ENCODE measurements around the gene RCAN3.
A peak's percentile ranks its signal among the peaks of the same experiment; 100 is the strongest.

RCAN3 gene

GRCh38 chr1:24502709-24503058 is at the start of gene RCAN3:
Gene RCAN3, plus strand, starts transcription at chr1:24502836. Its CDS starts 11,537 bp downstream, at chr1:24514373.
- TF ChIP-seq, protein P1, sequence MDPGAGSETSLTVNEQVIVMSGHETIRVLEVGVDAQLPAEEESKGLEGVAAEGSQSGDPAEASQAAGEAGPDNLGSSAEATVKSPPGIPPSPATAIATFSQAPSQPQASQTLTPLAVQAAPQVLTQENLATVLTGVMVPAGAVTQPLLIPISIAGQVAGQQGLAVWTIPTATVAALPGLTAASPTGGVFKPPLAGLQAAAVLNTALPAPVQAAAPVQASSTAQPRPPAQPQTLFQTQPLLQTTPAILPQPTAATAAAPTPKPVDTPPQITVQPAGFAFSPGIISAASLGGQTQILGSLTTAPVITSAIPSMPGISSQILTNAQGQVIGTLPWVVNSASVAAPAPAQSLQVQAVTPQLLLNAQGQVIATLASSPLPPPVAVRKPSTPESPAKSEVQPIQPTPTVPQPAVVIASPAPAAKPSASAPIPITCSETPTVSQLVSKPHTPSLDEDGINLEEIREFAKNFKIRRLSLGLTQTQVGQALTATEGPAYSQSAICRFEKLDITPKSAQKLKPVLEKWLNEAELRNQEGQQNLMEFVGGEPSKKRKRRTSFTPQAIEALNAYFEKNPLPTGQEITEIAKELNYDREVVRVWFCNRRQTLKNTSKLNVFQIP (CRISPR knock-in tag; IDR thresholded peaks at IDR 0.05; ENCODE audit: borderline replicate concordance, low read depth): no peak
- no peak for TF ChIP-seq TSHZ2 (CRISPR knock-in tag; IDR thresholded peaks at IDR 0.05)
- TF ChIP-seq ZFP3 (CRISPR knock-in tag; IDR thresholded peaks at IDR 0.05): no peak
- no peak for TF ChIP-seq TOX (CRISPR knock-in tag; IDR thresholded peaks at IDR 0.05; ENCODE audit: borderline replicate concordance)
- no peak for TF ChIP-seq ARNTL (CRISPR knock-in tag; IDR thresholded peaks at IDR 0.05; ENCODE audit: borderline replicate concordance, low read depth)
- no peak for TF ChIP-seq BACH2 (CRISPR knock-in tag; IDR thresholded peaks at IDR 0.05; ENCODE audit: borderline replicate concordance)
- TF ChIP-seq OSR1 (CRISPR knock-in tag; IDR thresholded peaks at IDR 0.05): no peak
- TF ChIP-seq ZNF8 (CRISPR knock-in tag; IDR thresholded peaks at IDR 0.05): no peak
- no peak for TF ChIP-seq ZC3H10 (CRISPR knock-in tag; IDR thresholded peaks at IDR 0.05)
- no peak for TF ChIP-seq CREB5 (CRISPR knock-in tag; IDR thresholded peaks at IDR 0.05; ENCODE audit: low read depth)
- TF ChIP-seq GLIS3 (CRISPR knock-in tag; IDR thresholded peaks at IDR 0.05): no peak
- TF ChIP-seq CSDC2 (CRISPR knock-in tag; IDR thresholded peaks at IDR 0.05): no peak
- TF ChIP-seq TCF4 (CRISPR knock-in tag; IDR thresholded peaks at IDR 0.05; ENCODE audit: borderline replicate concordance): no peak
- no peak for TF ChIP-seq CSRNP3 (CRISPR knock-in tag; IDR thresholded peaks at IDR 0.05)
- no peak for TF ChIP-seq ZFP30 (CRISPR knock-in tag; IDR thresholded peaks at IDR 0.05)
- TF ChIP-seq ESRRG (CRISPR knock-in tag; IDR thresholded peaks at IDR 0.05): no peak
- TF ChIP-seq ZNF70 (CRISPR knock-in tag; IDR thresholded peaks at IDR 0.05): no peak
- no peak for TF ChIP-seq SNAI2 (CRISPR knock-in tag; IDR thresholded peaks at IDR 0.05)
- TF ChIP-seq ZNF565 (CRISPR knock-in tag; conservative IDR thresholded peaks at IDR 0.05; ENCODE audit: low read depth): no peak
- no peak for TF ChIP-seq PATZ1 (CRISPR knock-in tag; IDR thresholded peaks at IDR 0.05; ENCODE audit: borderline replicate concordance)
- peak; percentile 92 for ATAC-seq

DNA sequence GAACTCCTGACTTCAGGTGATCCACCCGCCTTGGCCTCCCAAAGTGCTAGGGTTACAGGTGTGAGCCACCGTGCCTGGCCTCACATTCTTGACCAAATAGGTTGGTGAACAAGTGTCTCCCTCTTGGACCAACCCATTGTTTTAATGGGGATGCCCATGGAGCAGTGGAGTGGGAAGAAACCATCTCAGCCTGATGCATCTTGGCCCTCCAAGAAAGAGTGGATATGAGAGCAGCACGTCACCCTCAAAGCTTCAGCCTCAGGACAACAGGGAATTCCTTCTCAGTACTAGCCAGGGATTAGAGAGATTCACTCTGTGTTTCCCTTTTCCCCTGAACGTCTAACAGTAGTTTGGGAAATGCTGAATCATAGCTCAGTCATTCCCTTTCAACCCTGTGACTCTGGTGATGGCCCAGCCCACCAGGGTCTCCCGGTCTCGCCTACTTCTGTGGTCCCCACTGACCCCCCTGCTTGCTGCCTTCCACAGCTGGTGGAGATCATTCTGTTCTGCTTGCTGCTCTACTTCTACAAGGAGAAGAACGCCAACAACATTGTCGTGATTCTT is 49.6 kb upstream of the RCAN3 start:
- ATAC-seq: no peak
- no peak for TF ChIP-seq ISL1 (CRISPR knock-in tag; IDR thresholded peaks at IDR 0.05)
- no peak for TF ChIP-seq PPARA (CRISPR knock-in tag; IDR thresholded peaks at IDR 0.05; ENCODE audit: borderline replicate concordance)
- TF ChIP-seq ESRRG (CRISPR knock-in tag; IDR thresholded peaks at IDR 0.05): no peak
- TF ChIP-seq SNAI2 (CRISPR knock-in tag; IDR thresholded peaks at IDR 0.05): no peak
- TF ChIP-seq, protein P1 (CRISPR knock-in tag; IDR thresholded peaks at IDR 0.05; ENCODE audit: borderline replicate concordance, low read depth): no peak
- TF ChIP-seq ARNTL (CRISPR knock-in tag; IDR thresholded peaks at IDR 0.05; ENCODE audit: borderline replicate concordance, low read depth): no peak
- TF ChIP-seq ZFP3 (CRISPR knock-in tag; IDR thresholded peaks at IDR 0.05): no peak
- no peak for TF ChIP-seq CSDC2 (CRISPR knock-in tag; IDR thresholded peaks at IDR 0.05)
- no peak for TF ChIP-seq ZNF8 (CRISPR knock-in tag; IDR thresholded peaks at IDR 0.05)
- no peak for TF ChIP-seq ZNF70 (CRISPR knock-in tag; IDR thresholded peaks at IDR 0.05)
- no peak for TF ChIP-seq OSR1 (CRISPR knock-in tag; IDR thresholded peaks at IDR 0.05)
- no peak for TF ChIP-seq ZFP30 (CRISPR knock-in tag; IDR thresholded peaks at IDR 0.05)
- TF ChIP-seq TOX (CRISPR knock-in tag; IDR thresholded peaks at IDR 0.05; ENCODE audit: borderline replicate concordance): no peak
- no peak for TF ChIP-seq ZNF565 (CRISPR knock-in tag; conservative IDR thresholded peaks at IDR 0.05; ENCODE audit: low read depth)
- no peak for TF ChIP-seq CREB5 (CRISPR knock-in tag; IDR thresholded peaks at IDR 0.05; ENCODE audit: low read depth)
- no peak for TF ChIP-seq RARB (CRISPR knock-in tag; IDR thresholded peaks at IDR 0.05)
- no peak for TF ChIP-seq GLIS3 (CRISPR knock-in tag; IDR thresholded peaks at IDR 0.05)
- no peak for TF ChIP-seq TCF4 (CRISPR knock-in tag; IDR thresholded peaks at IDR 0.05; ENCODE audit: borderline replicate concordance)
- no peak for TF ChIP-seq PATZ1 (CRISPR knock-in tag; IDR thresholded peaks at IDR 0.05; ENCODE audit: borderline replicate concordance)
